Measurements from ENCODE around the gene VSIG8. TPM values are rescaled to one million over a fixed set of nuclear protein-coding genes. Genes with fewer than 3 reads are reported as not detected.

Gene VSIG8
- total and polyA plus RNA-seq, 9 of the 15 experiments (the other 6 are each of a cell fraction or from before 2014, with no cell fraction given): not detected

DNA sequence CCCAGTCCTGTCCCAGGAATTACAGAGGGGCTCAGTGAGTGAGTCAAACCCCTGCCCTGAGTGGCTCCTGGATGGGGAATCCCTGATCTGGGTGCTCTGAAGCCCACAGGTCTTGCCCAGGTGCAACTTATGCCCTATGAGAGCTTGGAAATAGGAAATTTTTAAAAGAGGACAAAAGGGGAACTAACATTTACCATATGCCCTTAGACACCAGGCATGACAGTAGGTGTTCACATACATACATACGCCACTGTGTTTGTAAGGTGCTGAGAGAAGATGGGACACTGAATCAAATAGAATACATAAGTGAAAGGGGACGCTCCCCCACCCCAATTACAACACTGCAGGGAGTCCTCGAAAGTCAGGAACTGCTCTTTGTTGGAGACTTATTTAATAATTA is 36.1 kb upstream of the VSIG8 start (continued):
- TF ChIP-seq, protein P1, sequence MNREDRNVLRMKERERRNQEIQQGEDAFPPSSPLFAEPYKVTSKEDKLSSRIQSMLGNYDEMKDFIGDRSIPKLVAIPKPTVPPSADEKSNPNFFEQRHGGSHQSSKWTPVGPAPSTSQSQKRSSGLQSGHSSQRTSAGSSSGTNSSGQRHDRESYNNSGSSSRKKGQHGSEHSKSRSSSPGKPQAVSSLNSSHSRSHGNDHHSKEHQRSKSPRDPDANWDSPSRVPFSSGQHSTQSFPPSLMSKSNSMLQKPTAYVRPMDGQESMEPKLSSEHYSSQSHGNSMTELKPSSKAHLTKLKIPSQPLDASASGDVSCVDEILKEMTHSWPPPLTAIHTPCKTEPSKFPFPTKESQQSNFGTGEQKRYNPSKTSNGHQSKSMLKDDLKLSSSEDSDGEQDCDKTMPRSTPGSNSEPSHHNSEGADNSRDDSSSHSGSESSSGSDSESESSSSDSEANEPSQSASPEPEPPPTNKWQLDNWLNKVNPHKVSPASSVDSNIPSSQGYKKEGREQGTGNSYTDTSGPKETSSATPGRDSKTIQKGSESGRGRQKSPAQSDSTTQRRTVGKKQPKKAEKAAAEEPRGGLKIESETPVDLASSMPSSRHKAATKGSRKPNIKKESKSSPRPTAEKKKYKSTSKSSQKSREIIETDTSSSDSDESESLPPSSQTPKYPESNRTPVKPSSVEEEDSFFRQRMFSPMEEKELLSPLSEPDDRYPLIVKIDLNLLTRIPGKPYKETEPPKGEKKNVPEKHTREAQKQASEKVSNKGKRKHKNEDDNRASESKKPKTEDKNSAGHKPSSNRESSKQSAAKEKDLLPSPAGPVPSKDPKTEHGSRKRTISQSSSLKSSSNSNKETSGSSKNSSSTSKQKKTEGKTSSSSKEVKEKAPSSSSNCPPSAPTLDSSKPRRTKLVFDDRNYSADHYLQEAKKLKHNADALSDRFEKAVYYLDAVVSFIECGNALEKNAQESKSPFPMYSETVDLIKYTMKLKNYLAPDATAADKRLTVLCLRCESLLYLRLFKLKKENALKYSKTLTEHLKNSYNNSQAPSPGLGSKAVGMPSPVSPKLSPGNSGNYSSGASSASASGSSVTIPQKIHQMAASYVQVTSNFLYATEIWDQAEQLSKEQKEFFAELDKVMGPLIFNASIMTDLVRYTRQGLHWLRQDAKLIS (CRISPR knock-in tag; IDR thresholded peaks at IDR 0.05): no peak
- TF ChIP-seq, protein P2, sequence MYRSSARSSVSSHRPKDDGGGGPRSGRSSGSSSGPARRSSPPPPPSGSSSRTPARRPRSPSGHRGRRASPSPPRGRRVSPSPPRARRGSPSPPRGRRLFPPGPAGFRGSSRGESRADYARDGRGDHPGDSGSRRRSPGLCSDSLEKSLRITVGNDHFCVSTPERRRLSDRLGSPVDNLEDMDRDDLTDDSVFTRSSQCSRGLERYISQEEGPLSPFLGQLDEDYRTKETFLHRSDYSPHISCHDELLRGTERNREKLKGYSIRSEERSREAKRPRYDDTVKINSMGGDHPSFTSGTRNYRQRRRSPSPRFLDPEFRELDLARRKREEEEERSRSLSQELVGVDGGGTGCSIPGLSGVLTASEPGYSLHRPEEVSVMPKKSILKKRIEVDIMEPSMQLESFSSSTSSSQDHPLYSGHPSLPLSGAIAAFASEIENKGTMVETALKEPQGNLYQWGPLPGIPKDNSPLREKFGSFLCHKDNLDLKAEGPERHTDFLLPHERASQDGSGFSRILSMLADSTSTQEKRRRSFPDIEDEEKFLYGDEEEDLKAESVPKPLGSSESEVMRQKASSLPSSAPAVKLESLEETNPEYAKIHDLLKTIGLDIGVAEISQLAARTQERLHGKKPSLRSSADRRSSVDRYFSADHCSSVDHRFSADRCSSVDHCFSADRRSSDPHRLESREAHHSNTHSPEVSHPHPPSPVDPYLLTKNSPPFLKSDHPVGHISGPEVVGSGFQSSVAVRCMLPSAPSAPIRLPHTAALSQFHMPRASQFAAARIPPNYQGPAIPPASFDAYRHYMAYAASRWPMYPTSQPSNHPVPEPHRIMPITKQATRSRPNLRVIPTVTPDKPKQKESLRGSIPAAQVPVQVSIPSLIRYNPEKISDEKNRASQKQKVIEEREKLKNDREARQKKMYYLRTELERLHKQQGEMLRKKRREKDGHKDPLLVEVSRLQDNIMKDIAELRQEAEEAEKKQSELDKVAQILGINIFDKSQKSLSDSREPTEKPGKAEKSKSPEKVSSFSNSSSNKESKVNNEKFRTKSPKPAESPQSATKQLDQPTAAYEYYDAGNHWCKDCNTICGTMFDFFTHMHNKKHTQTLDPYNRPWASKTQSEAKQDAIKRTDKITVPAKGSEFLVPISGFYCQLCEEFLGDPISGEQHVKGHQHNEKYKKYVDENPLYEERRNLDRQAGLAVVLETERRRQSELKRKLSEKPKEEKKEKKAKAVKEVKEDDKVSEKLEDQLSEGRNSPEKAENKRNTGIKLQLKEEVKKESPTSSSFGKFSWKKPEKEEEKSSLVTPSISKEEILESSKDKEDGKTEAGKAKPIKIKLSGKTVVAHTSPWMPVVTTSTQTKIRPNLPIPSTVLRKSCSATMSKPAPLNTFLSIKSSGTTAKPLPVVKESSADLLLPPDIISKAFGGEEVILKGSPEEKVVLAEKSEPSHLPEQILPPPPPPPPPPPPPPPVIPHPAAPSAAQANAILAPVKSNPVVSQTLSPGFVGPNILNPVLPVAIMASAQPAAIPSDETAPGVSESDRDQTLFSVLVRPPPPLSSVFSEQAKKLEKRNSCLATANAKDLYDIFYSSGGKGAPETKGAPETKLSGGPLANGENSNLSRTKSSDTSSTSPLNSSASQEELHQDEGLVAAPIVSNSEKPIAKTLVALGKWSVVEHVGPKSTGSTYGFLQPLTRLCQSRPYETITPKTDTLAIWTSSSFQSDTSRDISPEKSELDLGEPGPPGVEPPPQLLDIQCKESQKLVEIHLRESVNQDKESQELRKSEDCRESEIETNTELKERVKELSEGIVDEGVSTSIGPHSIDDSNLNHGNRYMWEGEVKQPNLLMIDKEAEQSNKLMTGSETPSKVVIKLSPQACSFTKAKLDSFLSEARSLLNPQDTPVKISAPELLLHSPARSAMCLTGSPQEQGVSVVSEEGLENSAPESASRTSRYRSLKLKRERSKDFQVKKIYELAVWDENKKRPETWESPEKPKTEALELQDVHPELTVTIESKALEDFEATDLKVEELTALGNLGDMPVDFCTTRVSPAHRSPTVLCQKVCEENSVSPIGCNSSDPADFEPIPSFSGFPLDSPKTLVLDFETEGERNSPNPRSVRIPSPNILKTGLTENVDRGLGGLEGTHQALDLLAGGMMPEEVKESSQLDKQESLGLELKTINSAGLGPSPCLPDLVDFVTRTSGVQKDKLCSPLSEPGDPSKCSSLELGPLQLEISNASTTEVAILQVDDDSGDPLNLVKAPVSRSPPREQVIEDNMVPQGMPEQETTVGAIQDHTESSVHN (IDR thresholded peaks at IDR 0.05; ENCODE audit: borderline replicate concordance in 1 of 2, low read depth in 1 of 2): no peak
- no peak for TF ChIP-seq ZNF436 (CRISPR knock-in tag; IDR thresholded peaks at IDR 0.05)

Measured in K562 (cell line).